Nephron progenitor cell (in vitro differentiated cells): ENCODE results near the gene ZC2HC1C.
A peak's percentile ranks its signal among the peaks of the same experiment; 100 is the strongest.

Source experiments
- DNase-seq: peaks from one replicate; pipeline ENCODE4 v3.0.0; 2021
- H3K27ac Mint-ChIP-seq: 2 replicates; pipeline ENCODE4 v1.8.0; 2021; ENCODE audit warnings: mild to moderate bottlenecking, moderate library complexity, mixed read lengths
- H3K27me3 Mint-ChIP-seq: 2 replicates; pipeline ENCODE4 v1.8.0; 2021; ENCODE audit warnings: mild to moderate bottlenecking, low read depth, mixed read lengths; ENCODE audit not compliant: poor library complexity
- H3K36me3 Mint-ChIP-seq: 2 replicates; pipeline ENCODE4 v1.8.0; 2021; ENCODE audit warnings: low read depth, mixed read lengths
- H3K4me1 Mint-ChIP-seq: 2 replicates; pipeline ENCODE4 v1.8.0; 2021; ENCODE audit warnings: mixed read lengths
- H3K4me3 Mint-ChIP-seq: 2 replicates; pipeline ENCODE4 v1.8.0; 2021; ENCODE audit warnings: mild to moderate bottlenecking, moderate library complexity, mixed read lengths
- H3K9me3 Mint-ChIP-seq: 2 replicates; pipeline ENCODE4 v1.8.0; 2021; ENCODE audit warnings: mild to moderate bottlenecking, moderate library complexity, mixed read lengths
- TF ChIP-seq, protein P1 (sequence below): fragments of 200-600 bp; sonication (generic); IDR thresholded peaks from 2 replicates; pipeline ENCODE4 v1.5.0; 2021; ENCODE audit warnings: antibody characterized with exemption

The ZC2HC1C gene

DNA sequence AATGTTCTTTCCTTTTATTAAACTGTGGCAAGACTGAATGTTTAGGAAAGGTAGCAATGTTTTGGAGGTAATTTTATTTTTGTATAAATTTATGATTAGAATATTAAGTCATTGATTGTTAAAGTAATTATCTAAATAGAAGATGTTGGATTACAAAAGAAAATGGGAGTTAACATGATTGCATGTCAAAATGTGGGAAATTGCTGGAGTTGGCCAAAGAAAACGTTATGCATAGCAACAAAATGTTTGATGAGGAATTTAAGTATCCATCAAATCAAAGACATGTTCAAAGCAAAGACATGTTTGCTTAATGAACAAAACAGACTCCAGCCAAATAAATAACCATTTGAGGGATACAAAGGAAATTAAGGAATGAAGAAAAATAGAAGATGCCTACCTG, 15.0 kb upstream of the ZC2HC1C start:
- no peak for DNase-seq
- H3K9me3 Mint-ChIP-seq: peaks cover 29% of the 10 kb centered on the region
- H3K4me3 Mint-ChIP-seq: no peak overlapping the region
- TF ChIP-seq, protein P1, sequence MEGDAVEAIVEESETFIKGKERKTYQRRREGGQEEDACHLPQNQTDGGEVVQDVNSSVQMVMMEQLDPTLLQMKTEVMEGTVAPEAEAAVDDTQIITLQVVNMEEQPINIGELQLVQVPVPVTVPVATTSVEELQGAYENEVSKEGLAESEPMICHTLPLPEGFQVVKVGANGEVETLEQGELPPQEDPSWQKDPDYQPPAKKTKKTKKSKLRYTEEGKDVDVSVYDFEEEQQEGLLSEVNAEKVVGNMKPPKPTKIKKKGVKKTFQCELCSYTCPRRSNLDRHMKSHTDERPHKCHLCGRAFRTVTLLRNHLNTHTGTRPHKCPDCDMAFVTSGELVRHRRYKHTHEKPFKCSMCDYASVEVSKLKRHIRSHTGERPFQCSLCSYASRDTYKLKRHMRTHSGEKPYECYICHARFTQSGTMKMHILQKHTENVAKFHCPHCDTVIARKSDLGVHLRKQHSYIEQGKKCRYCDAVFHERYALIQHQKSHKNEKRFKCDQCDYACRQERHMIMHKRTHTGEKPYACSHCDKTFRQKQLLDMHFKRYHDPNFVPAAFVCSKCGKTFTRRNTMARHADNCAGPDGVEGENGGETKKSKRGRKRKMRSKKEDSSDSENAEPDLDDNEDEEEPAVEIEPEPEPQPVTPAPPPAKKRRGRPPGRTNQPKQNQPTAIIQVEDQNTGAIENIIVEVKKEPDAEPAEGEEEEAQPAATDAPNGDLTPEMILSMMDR: no peak
- peaks cover 6% of the 10 kb centered on the region for H3K4me1 Mint-ChIP-seq
- H3K27ac Mint-ChIP-seq: no peak overlapping the region
- peaks cover 56% of the 10 kb centered on the region for H3K36me3 Mint-ChIP-seq
- H3K27me3 Mint-ChIP-seq: peaks cover 3% of the 10 kb centered on the region

DNA sequence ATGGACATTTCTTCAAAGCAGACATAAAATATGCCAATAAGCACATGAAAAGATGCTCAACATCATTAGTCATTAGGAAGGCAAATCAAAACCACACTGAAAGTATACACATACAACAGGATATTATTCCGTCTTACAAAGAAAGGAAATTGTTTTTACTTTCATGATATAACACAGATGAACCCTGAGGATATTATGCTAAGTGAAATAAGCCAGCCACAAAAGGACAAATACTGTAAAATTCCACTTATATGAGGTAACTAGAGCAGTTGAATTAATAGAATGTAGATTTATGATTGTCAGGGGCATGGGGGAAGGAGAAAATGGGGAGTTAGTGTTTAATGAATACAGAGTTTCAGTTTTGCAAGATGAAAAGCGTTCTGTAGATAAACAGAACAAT, 9.8 kb upstream of the ZC2HC1C start:
- Mint-ChIP-seq H3K27me3 (peaks cover 2% of the 10 kb centered on the region), H3K36me3 (peaks cover 59% of the 10 kb centered on the region), H3K4me3 (no peak overlapping the region), H3K4me1 (peaks cover 16% of the 10 kb centered on the region), H3K27ac (no peak overlapping the region), H3K9me3 (peaks cover 28% of the 10 kb centered on the region)
- DNase-seq: no peak
- TF ChIP-seq, protein P1: no peak

GRCh38 chr14:75060420-75060819, 9.0 kb upstream of the ZC2HC1C start:
- Mint-ChIP-seq H3K27me3 (peaks cover 2% of the 10 kb centered on the region), H3K36me3 (peaks cover 57% of the 10 kb centered on the region), H3K27ac (no peak overlapping the region), H3K9me3 (peaks cover 28% of the 10 kb centered on the region), H3K4me3 (no peak overlapping the region), H3K4me1 (peaks cover 16% of the 10 kb centered on the region)
- TF ChIP-seq, protein P1: no peak
- no peak for DNase-seq

DNA sequence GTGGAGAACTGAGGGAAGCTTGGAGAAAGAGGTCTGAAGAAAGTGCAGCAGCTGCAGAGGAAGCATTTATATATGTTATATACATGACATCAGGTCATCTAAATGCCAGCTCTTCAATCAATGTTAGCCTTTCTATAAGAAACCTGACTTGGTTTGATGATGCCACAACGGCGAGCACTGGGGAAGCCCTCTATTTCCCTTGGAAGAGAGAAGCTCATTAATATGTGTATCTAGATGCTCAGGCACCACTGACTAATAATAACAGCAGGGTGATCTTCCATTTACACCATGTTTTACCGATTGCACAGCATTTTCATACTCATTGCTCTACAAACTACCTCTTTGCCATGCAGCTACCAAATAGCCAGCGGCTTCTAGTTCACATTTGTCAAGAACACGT, 6.4 kb upstream of the ZC2HC1C start:
- peaks cover 28% of the 10 kb centered on the region for H3K9me3 Mint-ChIP-seq
- DNase-seq: no peak
- H3K4me1 Mint-ChIP-seq: peaks cover 16% of the 10 kb centered on the region
- peak overlapping the region; percentile 98 for H3K4me3 Mint-ChIP-seq
- TF ChIP-seq, protein P1: no peak
- no peak overlapping the region for H3K27ac Mint-ChIP-seq
- peaks cover 2% of the 10 kb centered on the region for H3K27me3 Mint-ChIP-seq
- H3K36me3 Mint-ChIP-seq: peaks cover 36% of the 10 kb centered on the region

- Mint-ChIP-seq H3K4me3 (peak within 1 kb of the TSS; percentile 98), H3K9me3 (peaks cover 24% of the 10 kb centered on the region), H3K27me3 (peaks cover 2% of the 10 kb centered on the region), H3K4me1 (peaks cover 16% of the 10 kb centered on the region), H3K27ac (no peak within 1 kb of the TSS), H3K36me3 (peaks cover 31% of the 10 kb centered on the region)
- peak; percentile 95 for DNase-seq
- TF ChIP-seq, protein P1: no peak
These were observed 5.8 kb upstream of the ZC2HC1C start, which contains the start of gene ACYP1 for GRCh38 chr14:75063491-75064204. ACYP1 (minus strand) TSS chr14:75064024; CDS start chr14:75063553, 471 bp downstream.

GRCh38 chr14:75064205-75064567, 5.3 kb upstream of the ZC2HC1C start:
- H3K4me1 Mint-ChIP-seq: peaks cover 16% of the 10 kb centered on the region
- H3K27ac Mint-ChIP-seq: no peak overlapping the region
- TF ChIP-seq, protein P1: no peak
- H3K4me3 Mint-ChIP-seq: peak overlapping the region; percentile 98
- peaks cover 25% of the 10 kb centered on the region for H3K36me3 Mint-ChIP-seq
- H3K9me3 Mint-ChIP-seq: peaks cover 19% of the 10 kb centered on the region
- no peak for DNase-seq
- peaks cover 2% of the 10 kb centered on the region for H3K27me3 Mint-ChIP-seq
